SK-N-SH (cell line): ENCODE measurements around the gene RRM2. TPM values are rescaled to one million over a fixed set of nuclear protein-coding genes. Genes with fewer than 3 reads are reported as not detected.
"Not testable (repeated sequence)": the region's sequence is repeated elsewhere in the genome, so short reads cannot be mapped to it uniquely, and the experiment has no call there.

ENCODE experiments used
- CTCF ChIA-PET: fragments of 300-600, 350-600 bp; formaldehyde crosslinking; extraction: SDS; loops from one replicate; lab custom pipeline; 2021; lab: Yijun Ruan, JAX
- POLR2A ChIA-PET: fragments of 350-600 bp; sonication (Branson Sonifier 250); formaldehyde crosslinking; extraction: SDS; loops from one replicate; lab custom pipeline; 2020; ENCODE audit warnings: antibody characterized with exemption, inconsistent platforms; lab: Yijun Ruan, JAX
- DNase-seq: peaks from one replicate; pipeline ENCODE4 v3.0.0; 2012
- H2AFZ ChIP-seq: fragments of 200-600 bp; sonication (generic); 2 replicates; pipeline ENCODE4 v1.8.1; 2016; ENCODE audit warnings: antibody characterized with exemption, mild to moderate bottlenecking, low read depth
- H3F3A ChIP-seq: fragments of 200-600 bp; sonication (generic); replicated peaks from 2 replicates; pipeline ENCODE3; 2016; ENCODE audit warnings: antibody characterized with exemption, mild to moderate bottlenecking; ENCODE audit not compliant: insufficient read depth
- H3K27ac ChIP-seq, 2 experiments: fragments of 200-500 bp in 1 of 2; fragments of 200-600 bp in 1 of 2; sonication (Bioruptor generic) in 1 of 2; sonication (generic), shearing (Covaris generic) in 1 of 2; 2 replicates each; pipeline versions ENCODE4 v1.5.1 to v1.6.1; 2014 to 2016; ENCODE audit warnings: low read depth in 2 of 2, inconsistent platforms in 1 of 2, low read length in 1 of 2, mild to moderate bottlenecking in 1 of 2, mixed read lengths in 1 of 2
- H3K27me3 ChIP-seq: fragments of 200-600 bp; sonication (generic), shearing (Covaris generic); 2 replicates; pipeline ENCODE4 v1.6.1; 2016; ENCODE audit warnings: mixed run types; ENCODE audit not compliant: insufficient read depth
- H3K36me3 ChIP-seq, 2 experiments: fragments of 200-500 bp in 1 of 2; fragments of 200-600 bp in 1 of 2; sonication (Bioruptor generic) in 1 of 2; sonication (generic) in 1 of 2; replicated peaks in 1 of 2; 2 replicates each; pipeline versions ENCODE3 to v1.5.1; 2014 to 2016; ENCODE audit warnings: low read length in 1 of 2, mild to moderate bottlenecking in 1 of 2; ENCODE audit not compliant: insufficient read depth in 2 of 2, control insufficient read depth in 1 of 2
- H3K4me1 ChIP-seq, 2 experiments: fragments of 200-500 bp in 1 of 2; fragments of 200-600 bp in 1 of 2; sonication (Bioruptor generic) in 1 of 2; sonication (generic), shearing (Covaris generic) in 1 of 2; 2 replicates each; pipeline versions ENCODE4 v1.5.1 to v1.6.1; 2014 to 2016; ENCODE audit warnings: low read depth in 1 of 2, low read length in 1 of 2, mixed run types in 1 of 2; ENCODE audit not compliant: insufficient read depth in 2 of 2, control insufficient read depth in 1 of 2
- H3K4me2 ChIP-seq: fragments of 200-600 bp; sonication (generic), shearing (Covaris generic); 2 replicates; pipeline ENCODE4 v1.6.1; 2017; ENCODE audit warnings: mixed run types
- H3K4me3 ChIP-seq, 2 experiments: fragments of 200-500 bp in 1 of 2; fragments of 200-600 bp in 1 of 2; sonication (Bioruptor generic) in 1 of 2; sonication (generic), shearing (Covaris generic) in 1 of 2; 2 replicates each; pipeline versions ENCODE4 v1.5.1 to v1.8.1; 2014 to 2016; ENCODE audit warnings: low read depth in 2 of 2, inconsistent platforms in 1 of 2, low read length in 1 of 2, mild to moderate bottlenecking in 1 of 2, mixed read lengths in 1 of 2, moderate library complexity in 1 of 2
- H3K79me2 ChIP-seq: fragments of 200-600 bp; sonication (generic); 2 replicates; pipeline ENCODE4 v1.8.1; 2017; ENCODE audit warnings: mild to moderate bottlenecking; ENCODE audit not compliant: insufficient read depth
- H3K9ac ChIP-seq: fragments of 200-600 bp; sonication (generic); 2 replicates; pipeline ENCODE4 v1.6.1; 2017; ENCODE audit warnings: mixed run types
- H3K9me2 ChIP-seq: fragments of 200-600 bp; sonication (generic); 2 replicates; pipeline ENCODE4 v1.6.1; 2017; ENCODE audit warnings: mixed run types
- H3K9me3 ChIP-seq: fragments of 200-600 bp; sonication (generic); 2 replicates; pipeline ENCODE4 v1.6.1; 2017; ENCODE audit warnings: mixed run types, mild to moderate bottlenecking, moderate library complexity
- H4K20me1 ChIP-seq: fragments of 200-600 bp; sonication (generic); 2 replicates; pipeline ENCODE4 v1.6.1; 2017; ENCODE audit warnings: mild to moderate bottlenecking, mixed run types; ENCODE audit not compliant: insufficient read depth
- CHD2 ChIP-seq: fragments of 150-350 bp; IDR thresholded peaks from 2 replicates; pipeline ENCODE4 v1.6.1; 2018; ENCODE audit warnings: low read length; ENCODE audit not compliant: partially characterized antibody
- EP300 ChIP-seq, 2 experiments: IDR thresholded peaks; 2 replicates each; pipeline versions ENCODE4 v1.4.0 to v1.6.1; 2012; ENCODE audit warnings: borderline replicate concordance in 1 of 2, low read depth in 1 of 2, low read length in 1 of 2
- EZH2phosphoT487 ChIP-seq: fragments of 200-600 bp; sonication (generic); IDR thresholded peaks from 2 replicates; pipeline ENCODE4 v1.6.1; 2017; ENCODE audit warnings: low read depth, mixed run types, mild to moderate bottlenecking, antibody characterized with exemption, moderate library complexity, borderline replicate concordance
- FOSL2 ChIP-seq: IDR thresholded peaks from 2 replicates; pipeline ENCODE4 v1.4.0; 2012; ENCODE audit warnings: low read depth, mild to moderate bottlenecking, moderate library complexity, borderline replicate concordance
- FOXM1 ChIP-seq: IDR thresholded peaks from 2 replicates; pipeline ENCODE4 v1.4.0; 2012; ENCODE audit warnings: low read depth, mild to moderate bottlenecking
- GATA2 ChIP-seq: sonication (generic); formaldehyde crosslinking; IDR thresholded peaks from 2 replicates; pipeline ENCODE4 v1.5.0; 2020; ENCODE audit warnings: mild to moderate bottlenecking, missing genetic modification reagents
- POLR2AphosphoS5 ChIP-seq: IDR thresholded peaks from 2 replicates; pipeline ENCODE4 v1.6.1; 2012; ENCODE audit warnings: low read depth, low read length
- RFX5 ChIP-seq: IDR thresholded peaks from 2 replicates; pipeline ENCODE4 v1.6.1; 2012; ENCODE audit warnings: mild to moderate bottlenecking, improper control_type of control experiment, low read length
- SMC3 ChIP-seq: IDR thresholded peaks from 2 replicates; pipeline ENCODE4 v1.6.1; 2012; ENCODE audit warnings: low read depth, low read length, improper control_type of control experiment
- WGBS: methylation state at CpG from one replicate; pipeline ENCODE4 v1.1.6; 2017; ENCODE audit warnings: low lambda C conversion rate; 5-methylcytosine and 5-hydroxymethylcytosine counted together
- polyA plus RNA-seq, 3 experiments: library from polyadenylated mRNA; depleted of rRNA; stranded (reverse); fragments of >200 nt; gene quantifications; 2 replicates each; pipeline ENCODE4 v1.2.3, GENCODE V29; 2012
- TF ChIP-seq, protein P1 (sequence below): fragments of 150-350 bp; IDR thresholded peaks from 2 replicates; pipeline ENCODE4 v1.6.1; 2016; ENCODE audit warnings: mild to moderate bottlenecking, low read depth, low read length
- TF ChIP-seq, protein P2 (sequence below): IDR thresholded peaks from 2 replicates; pipeline ENCODE4 v1.4.0; 2012; ENCODE audit warnings: low read depth, borderline replicate concordance

Gene RRM2
- polyA plus RNA-seq, 1 of the 3 experiments (the other 2 are of a cell fraction), result 38.9 TPM

DNA sequence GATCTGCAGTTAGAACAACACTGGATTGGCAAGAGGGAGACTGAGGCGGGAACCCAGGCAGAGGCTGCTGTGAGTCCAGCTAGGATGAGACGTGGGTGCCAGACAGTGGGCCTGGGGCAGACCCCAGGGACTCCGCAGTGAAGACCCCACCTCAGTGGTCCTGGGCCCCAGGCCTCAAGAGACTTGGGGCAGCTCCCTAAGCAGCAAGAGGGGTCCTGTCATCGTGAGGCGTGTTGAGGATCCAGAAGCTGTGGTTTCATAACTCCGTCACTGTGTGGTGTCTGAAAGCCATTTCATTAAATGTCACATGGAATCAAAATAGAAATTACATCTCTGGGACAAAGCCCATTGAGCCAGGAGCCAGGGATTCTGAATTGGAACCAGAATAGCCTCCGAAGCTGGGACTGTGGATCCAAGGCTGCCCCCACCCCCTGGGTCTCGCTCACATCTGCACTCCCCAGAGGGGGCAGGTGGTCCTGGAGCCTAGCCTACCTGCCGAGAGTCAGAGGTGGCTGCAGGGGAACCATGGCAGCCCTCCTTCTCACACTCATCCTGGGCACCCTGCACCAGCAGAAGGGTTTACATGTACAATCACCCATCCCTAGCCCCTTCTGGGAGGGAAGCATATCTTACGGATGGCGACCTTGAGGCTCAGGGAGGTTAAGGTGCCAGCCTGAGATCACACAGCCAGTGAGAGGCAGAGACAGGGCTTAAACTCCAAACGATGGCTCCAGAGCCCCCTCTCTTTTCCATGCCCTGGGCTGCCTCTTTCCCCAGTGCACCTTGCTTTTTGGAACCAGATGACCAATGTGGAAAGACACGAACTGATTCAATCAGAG lies 23.2 kb downstream of the RRM2 start:
- ChIA-PET POLR2A (no interaction called here), CTCF (interaction anchor here (0.8 to 24.5 kb wide), 11 partner anchors 10 to 288 kb away, joined by 3 to 403 read pairs (median 6); partner anchors contain the start of genes HPCAL1 and RRM2)
- TF ChIP-seq RFX5, result no peak
- TF ChIP-seq POLR2AphosphoS5, result no peak
- no peak for TF ChIP-seq GATA2
- TF ChIP-seq, protein P1, sequence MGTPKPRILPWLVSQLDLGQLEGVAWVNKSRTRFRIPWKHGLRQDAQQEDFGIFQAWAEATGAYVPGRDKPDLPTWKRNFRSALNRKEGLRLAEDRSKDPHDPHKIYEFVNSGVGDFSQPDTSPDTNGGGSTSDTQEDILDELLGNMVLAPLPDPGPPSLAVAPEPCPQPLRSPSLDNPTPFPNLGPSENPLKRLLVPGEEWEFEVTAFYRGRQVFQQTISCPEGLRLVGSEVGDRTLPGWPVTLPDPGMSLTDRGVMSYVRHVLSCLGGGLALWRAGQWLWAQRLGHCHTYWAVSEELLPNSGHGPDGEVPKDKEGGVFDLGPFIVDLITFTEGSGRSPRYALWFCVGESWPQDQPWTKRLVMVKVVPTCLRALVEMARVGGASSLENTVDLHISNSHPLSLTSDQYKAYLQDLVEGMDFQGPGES, result no peak
- TF ChIP-seq SMC3, result no peak
- TF ChIP-seq EZH2phosphoT487, result no peak
- TF ChIP-seq CHD2, result no peak
- no peak for TF ChIP-seq FOSL2
- no peak overlapping the region for H3K27ac ChIP-seq
- H3K9me3 ChIP-seq, result no peaks in the 10 kb centered on the region
- DNase-seq, result no peak
- H3K4me3 ChIP-seq, result no peak overlapping the region
- no peak overlapping the region for H3K9ac ChIP-seq
- no peak overlapping the region for H3K4me2 ChIP-seq
- H2AFZ ChIP-seq, result no peak overlapping the region
- no peaks in the 10 kb centered on the region for H3K9me2 ChIP-seq
- H3K36me3 ChIP-seq, result peaks cover 0 to 8% of the 10 kb centered on the region in 2 experiments
- WGBS, result 86% methylated on average over 13 of the region's 13 CpGs
- H3F3A ChIP-seq, result peaks cover 8% of the 10 kb centered on the region
- no peaks in the 10 kb centered on the region for H3K79me2 ChIP-seq
- no peaks in the 10 kb centered on the region; the same call in 1 of the 2 replicates for H4K20me1 ChIP-seq
- H3K27me3 ChIP-seq, result no peaks in the 10 kb centered on the region
- H3K4me1 ChIP-seq, result peaks cover 0 to 2% of the 10 kb centered on the region in 2 experiments; a peak in 1 of 4 replicates

DNA sequence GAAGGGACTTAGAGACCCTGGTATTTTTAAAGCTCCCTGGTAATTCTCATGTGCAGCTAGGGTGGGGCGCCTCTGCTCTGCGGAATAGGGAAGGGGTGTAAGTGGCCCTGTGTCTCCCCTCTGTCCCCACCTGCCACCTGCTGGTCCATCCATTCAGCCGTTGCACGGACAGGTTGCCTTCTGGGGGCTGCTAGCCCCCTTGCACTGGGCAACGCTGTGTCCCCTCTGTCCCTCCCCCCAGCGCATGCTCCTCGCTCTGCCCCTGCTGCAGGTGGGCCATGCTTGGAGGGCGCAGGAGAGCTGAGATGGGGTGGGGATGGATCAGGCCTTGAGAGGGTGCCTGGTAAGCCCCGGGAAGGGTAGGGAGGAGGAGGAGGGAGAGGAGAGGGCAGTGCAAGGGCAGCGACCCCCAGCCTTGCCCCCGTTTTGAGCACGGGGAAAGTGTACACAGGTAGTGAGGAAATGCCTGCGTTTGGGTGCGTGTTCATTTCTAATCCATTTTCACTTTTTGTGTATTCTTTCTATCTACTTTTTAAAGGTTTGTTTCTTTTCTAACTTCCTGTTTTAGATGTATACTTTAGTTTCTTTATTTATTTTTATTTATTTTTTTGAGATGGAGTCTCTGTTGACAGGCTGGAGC lies 23.9 kb downstream of the RRM2 start:
- CTCF ChIA-PET, result interaction anchor here (0.8 to 24.5 kb wide), 9 partner anchors 10 to 287 kb away, joined by 3 to 403 read pairs (median 7); partner anchors contain the start of genes HPCAL1 and RRM2
- no peaks in the 10 kb centered on the region for H3K9me2 ChIP-seq

DNA sequence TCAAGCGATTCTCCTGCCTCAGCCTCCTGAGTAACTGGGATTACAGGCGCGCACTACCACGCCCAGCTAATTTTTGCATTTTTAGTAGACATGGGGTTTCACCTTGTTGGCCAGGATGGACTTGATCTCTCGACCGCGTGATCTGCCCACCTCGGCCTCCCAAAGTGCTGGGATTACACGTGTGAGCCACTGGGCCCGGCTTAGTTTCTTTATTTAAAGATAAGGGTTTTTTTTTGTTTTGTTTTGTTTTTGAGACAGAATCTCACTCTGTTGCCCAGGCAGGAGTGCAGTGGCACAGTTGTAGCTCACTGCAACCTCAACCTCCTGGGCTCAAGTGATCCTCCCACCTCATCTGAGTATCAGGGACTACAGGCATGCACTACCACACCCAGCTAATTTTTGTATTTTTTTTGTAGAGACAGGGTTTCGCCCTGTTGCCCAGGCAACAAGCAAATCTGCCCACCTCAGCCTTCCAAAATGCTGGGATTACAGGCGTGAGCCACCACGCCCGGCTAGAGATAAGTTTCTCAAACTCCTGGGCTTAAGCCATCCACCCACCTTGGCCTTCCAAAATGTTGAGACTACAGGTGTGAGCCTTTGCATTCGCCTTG lies 24.6 kb downstream of the RRM2 start:
- POLR2A ChIA-PET, H3K27me3 ChIP-seq: not testable (repeated sequence)
- 95% methylated on average over 15 of the region's 15 CpGs for WGBS

More for the DNA sequence above, 23.9 kb downstream of the RRM2 start:
- Histone ChIP-seq H3K4me3 (no peak overlapping the region), H3K4me2 (no peak overlapping the region), H3F3A (peaks cover 7% of the 10 kb centered on the region), H3K36me3 (peaks cover 0 to 11% of the 10 kb centered on the region in 2 experiments), H3K27me3 (no peaks in the 10 kb centered on the region), H3K79me2 (no peaks in the 10 kb centered on the region), H3K9ac (no peak overlapping the region), H3K4me1 (no peaks in the 10 kb centered on the region; a peak in 1 of 4 replicates), H3K27ac (no peak overlapping the region), H4K20me1 (no peaks in the 10 kb centered on the region; the same call in 1 of the 2 replicates), H2AFZ (no peak overlapping the region), H3K9me3 (no peaks in the 10 kb centered on the region)
- no peak for DNase-seq
- POLR2A ChIA-PET, result no interaction called here
- TF ChIP-seq EP300 (IDR thresholded peaks at IDR 0.05; ENCODE audit: borderline replicate concordance in 1 of 2, low read depth in 1 of 2, low read length in 1 of 2), result no peak
- TF ChIP-seq, protein P2, sequence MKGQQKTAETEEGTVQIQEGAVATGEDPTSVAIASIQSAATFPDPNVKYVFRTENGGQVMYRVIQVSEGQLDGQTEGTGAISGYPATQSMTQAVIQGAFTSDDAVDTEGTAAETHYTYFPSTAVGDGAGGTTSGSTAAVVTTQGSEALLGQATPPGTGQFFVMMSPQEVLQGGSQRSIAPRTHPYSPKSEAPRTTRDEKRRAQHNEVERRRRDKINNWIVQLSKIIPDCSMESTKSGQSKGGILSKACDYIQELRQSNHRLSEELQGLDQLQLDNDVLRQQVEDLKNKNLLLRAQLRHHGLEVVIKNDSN, result no peak
- TF ChIP-seq FOXM1, result no peak
- WGBS, result 91% methylated on average over 14 of the region's 14 CpGs

More for the DNA sequence above, 24.6 kb downstream of the RRM2 start:
- CTCF ChIA-PET, result interaction anchor here (0.6 to 17.7 kb wide), 8 partner anchors 9 to 306 kb away, joined by 3 to 220 read pairs (median 6); partner anchors contain the start of genes HPCAL1 and RRM2
- H4K20me1 ChIP-seq, H3K4me3 ChIP-seq, H3K4me2 ChIP-seq, H3K9me2 ChIP-seq, H3F3A ChIP-seq, H3K9me3 ChIP-seq, H2AFZ ChIP-seq, H3K79me2 ChIP-seq, DNase-seq, H3K4me1 ChIP-seq, H3K27ac ChIP-seq, H3K9ac ChIP-seq: not testable (repeated sequence)
- peaks cover 0 to 13% of the 10 kb centered on the region in 2 experiments for H3K36me3 ChIP-seq
